ENCODE data around the gene ENOX2.

Gene ENOX2

DNA sequence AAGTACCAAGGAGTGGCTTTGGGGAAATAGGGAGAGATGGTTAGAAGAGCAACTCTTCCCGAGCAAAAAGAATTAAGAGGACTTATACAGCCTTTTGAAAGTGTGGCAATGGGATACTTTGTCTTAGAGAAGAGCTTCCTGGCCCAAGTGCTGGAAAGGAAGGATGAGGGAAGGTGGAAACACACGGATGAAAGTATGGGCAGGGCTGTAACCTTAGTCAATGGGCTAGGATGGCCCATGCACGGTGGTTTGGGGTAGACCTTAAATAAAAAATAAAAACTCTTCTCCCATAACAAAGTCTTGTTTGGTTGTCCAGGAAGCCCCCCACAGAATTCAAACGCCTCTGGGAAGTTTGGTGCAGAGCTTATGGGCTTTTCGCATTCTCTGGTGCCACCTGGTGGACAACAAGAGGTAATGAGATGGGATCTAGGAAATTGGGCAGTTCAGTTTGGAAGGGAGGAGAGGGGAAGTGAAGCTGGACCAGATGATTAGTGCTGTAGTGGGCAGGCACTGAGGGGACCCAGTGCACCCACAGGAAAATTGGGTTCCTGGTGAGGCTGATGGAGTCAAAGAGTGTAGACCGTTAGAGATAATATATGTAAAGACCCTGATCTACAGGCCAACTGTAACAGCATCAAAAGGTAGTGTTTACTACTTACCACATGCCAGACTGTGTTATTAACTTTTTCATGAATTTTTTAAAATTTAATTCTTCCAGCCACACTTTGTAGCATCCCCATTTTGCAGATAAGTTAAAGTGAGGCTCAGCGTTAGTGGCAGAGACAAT is 13.8 kb upstream of the ENOX2 start:
- no peak for DNase-seq
- no peaks in the 10 kb centered on the region for H3K36me3 ChIP-seq (replicated peaks)
- peak; percentile 86 for TF ChIP-seq CTCF (IDR thresholded peaks at IDR 0.05; ENCODE audit: low read depth, low read length, missing control alignments)
- in situ Hi-C loops (cut with HindIII; ENCODE audit: low pct_ligation_motif_present, low sequenced_read_pairs) = no loop called here
- H3K27ac ChIP-seq = no peak overlapping the region
- no peaks in the 10 kb centered on the region for H3K27me3 ChIP-seq (replicated peaks)
- H3K4me3 ChIP-seq (ENCODE audit: low read depth, low read length) = no peak overlapping the region

DNA sequence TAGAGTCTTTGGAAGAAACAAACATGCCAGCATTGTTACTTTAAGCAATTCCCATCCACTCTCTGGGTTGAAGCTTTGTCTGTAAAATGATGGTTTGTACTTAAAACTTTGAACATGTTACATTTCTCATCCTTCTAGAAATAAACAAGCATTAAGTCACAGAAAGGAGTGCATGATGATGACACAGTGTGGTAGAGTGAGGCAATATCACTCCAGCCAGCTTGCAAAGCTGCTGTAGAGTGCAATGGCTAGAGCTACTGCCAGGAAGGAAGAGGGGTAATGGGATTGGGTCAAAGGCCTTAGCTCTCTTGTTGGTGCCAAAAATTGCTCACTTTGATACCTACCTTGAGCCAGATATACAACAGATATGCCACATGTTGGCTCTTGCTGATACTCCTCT is 12.3 kb upstream of the ENOX2 start:
- H3K27ac ChIP-seq = no peak overlapping the region
- TF ChIP-seq CTCF (IDR thresholded peaks at IDR 0.05; ENCODE audit: low read depth, low read length, missing control alignments) = no peak
- no peaks in the 10 kb centered on the region for H3K27me3 ChIP-seq (replicated peaks)
- no peaks in the 10 kb centered on the region for H3K36me3 ChIP-seq (replicated peaks)
- H3K4me3 ChIP-seq (ENCODE audit: low read depth, low read length) = no peak overlapping the region
- DNase-seq = no peak
- in situ Hi-C loops (cut with HindIII; ENCODE audit: low pct_ligation_motif_present, low sequenced_read_pairs) = no loop called here

DNA sequence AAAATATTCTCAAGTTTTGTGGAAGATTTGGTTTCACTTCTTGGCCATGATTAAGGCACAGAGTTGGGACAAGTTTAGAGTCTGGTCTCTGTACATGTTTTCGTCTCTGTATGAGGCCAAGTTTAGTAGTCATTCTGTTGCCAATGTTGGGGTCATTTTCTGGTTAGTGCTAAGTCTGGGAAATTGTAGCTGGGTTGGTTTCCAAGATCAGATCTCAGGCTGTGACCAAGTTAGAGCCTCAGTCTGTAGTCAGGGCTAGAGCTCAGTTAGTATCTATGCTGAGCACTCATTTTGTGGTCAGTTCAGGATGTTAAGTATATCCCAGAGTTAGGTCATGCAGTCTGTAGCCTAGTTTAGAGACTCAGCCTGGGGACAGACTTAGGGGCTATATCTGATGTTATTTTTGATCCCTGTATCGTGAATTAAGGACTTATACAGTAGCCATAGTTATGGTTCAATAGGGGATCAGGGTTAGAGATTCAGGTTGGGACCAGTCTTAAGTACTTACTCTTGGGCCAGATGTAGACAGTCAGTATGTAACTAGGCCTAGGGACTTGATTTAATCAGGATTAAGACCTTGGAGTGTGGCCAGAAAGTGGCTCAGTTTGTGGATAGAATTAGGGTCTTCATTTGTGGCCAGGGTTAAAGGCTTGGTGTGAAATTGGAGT is 6.6 kb upstream of the ENOX2 start:
- no peaks in the 10 kb centered on the region for H3K27me3 ChIP-seq (replicated peaks)
- no peak overlapping the region for H3K27ac ChIP-seq
- no peaks in the 10 kb centered on the region for H3K36me3 ChIP-seq (replicated peaks)
- peak; percentile 7 for DNase-seq
- no peak for TF ChIP-seq CTCF (IDR thresholded peaks at IDR 0.05; ENCODE audit: low read depth, low read length, missing control alignments)
- H3K4me3 ChIP-seq (ENCODE audit: low read depth, low read length) = no peak overlapping the region
- in situ Hi-C loops (cut with HindIII; ENCODE audit: low pct_ligation_motif_present, low sequenced_read_pairs) = no loop called here

- H3K4me3 ChIP-seq (ENCODE audit: low read depth, low read length) = no peak overlapping the region
- in situ Hi-C loops (cut with HindIII; ENCODE audit: low pct_ligation_motif_present, low sequenced_read_pairs) = no loop called here
- no peak overlapping the region for H3K27ac ChIP-seq
- no peaks in the 10 kb centered on the region for H3K27me3 ChIP-seq (replicated peaks)
- no peak for DNase-seq
- TF ChIP-seq CTCF (IDR thresholded peaks at IDR 0.05; ENCODE audit: low read depth, low read length, missing control alignments) = no peak
- no peaks in the 10 kb centered on the region for H3K36me3 ChIP-seq (replicated peaks)
These were observed 3.8 kb upstream of the ENOX2 start for GRCh38 chrX:130906776-130907175.

DNA sequence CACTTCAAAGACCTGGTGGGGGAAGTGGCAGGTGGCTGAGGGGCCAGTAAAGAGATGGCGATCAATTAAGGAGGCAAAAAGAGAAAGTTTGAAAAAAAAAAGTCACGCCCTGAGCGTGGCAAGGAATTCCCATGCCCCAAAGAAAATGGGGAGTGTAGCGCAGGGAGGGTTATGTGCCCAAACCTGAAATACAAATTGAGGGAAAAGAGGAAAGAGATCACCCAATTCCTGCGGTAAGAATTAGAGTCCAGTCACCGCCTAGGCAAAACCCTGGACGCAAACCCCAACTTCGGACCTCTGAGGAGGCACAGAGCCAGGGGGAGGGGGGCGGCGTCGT is 595 bp downstream of the ENOX2 start:
- TF ChIP-seq CTCF (IDR thresholded peaks at IDR 0.05; ENCODE audit: low read depth, low read length, missing control alignments) = no peak
- Histone ChIP-seq H3K27me3 (replicated peaks) (no peaks in the 10 kb centered on the region), H3K27ac (no peak overlapping the region), H3K36me3 (replicated peaks) (no peaks in the 10 kb centered on the region), H3K4me3 (ENCODE audit: low read depth, low read length) (peak overlapping the region; percentile 74)
- DNase-seq = no peak
- in situ Hi-C loops (cut with HindIII; ENCODE audit: low pct_ligation_motif_present, low sequenced_read_pairs) = no loop called here

Measured in brain microvascular endothelial cell (primary cell).